HAP-1 (cell line): ENCODE data around the gene PPP2R5B.
"Not testable (repeated sequence)": the region's sequence is repeated elsewhere in the genome, so short reads cannot be mapped to it uniquely, and the experiment has no call there.

Experiments
- DNase-seq, 2 experiments: peaks; one replicate each; pipeline ENCODE4 v3.0.0-alpha.2; 2016 to 2020; ENCODE audit warnings: low spot score in 2 of 2
- H3K27me3 ChIP-seq: fragments of 250-450 bp; sonication (Bioruptor Pico); 2 replicates; pipeline ENCODE4 v1.5.1; 2020; ENCODE audit warnings: low read depth, mild to moderate bottlenecking, moderate library complexity
- H3K36me3 ChIP-seq: fragments of 250-450 bp; sonication (Bioruptor Pico); replicated peaks from 2 replicates; pipeline ENCODE4 v1.5.1; 2020; ENCODE audit warnings: mild to moderate bottlenecking
- H3K4me1 ChIP-seq: fragments of 250-450 bp; sonication (Bioruptor Pico); 2 replicates; pipeline ENCODE4 v1.5.1; 2020; ENCODE audit warnings: mild to moderate bottlenecking
- H3K4me3 ChIP-seq: fragments of 250-450 bp; sonication (Bioruptor Pico); 2 replicates; pipeline ENCODE4 v1.5.1; 2020; ENCODE audit warnings: mild to moderate bottlenecking, moderate library complexity
- H3K9me3 ChIP-seq: fragments of 250-450 bp; sonication (Bioruptor Pico); 2 replicates; pipeline ENCODE4 v1.5.1; 2020; ENCODE audit warnings: mild to moderate bottlenecking, moderate library complexity
- in situ Hi-C: fragments of 300-500 bp; cut with MboI; formaldehyde crosslinking; loops from 3 replicates; pipeline ENCODE4 v1.14.3; 2020; ENCODE audit warnings: low sequenced_read_pairs, inconsistent platforms, mixed read lengths

PPP2R5B gene

DNA sequence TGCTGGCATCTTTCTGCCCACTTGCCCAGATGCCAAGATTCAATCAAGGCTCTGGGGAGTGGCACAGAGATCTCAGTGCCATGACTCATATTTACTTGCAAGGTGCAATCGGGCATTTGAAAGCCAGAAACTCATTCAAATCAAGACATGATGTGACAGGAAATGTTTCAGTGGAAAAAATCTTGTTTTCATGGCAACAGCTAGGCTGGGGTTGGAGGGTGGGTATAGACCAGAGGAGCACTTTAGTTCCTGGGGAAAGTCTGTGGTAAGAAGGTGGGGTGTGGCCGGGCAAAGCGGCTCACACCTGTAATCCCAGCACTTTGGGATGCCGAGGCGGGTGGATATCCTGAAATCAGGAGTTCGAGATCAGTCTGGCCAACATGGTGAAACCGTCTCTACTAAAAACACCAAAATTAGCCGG is 46.3 kb downstream of the PPP2R5B start:
- Histone ChIP-seq H3K27me3 (no peaks in the 10 kb centered on the region), H3K9me3 (no peaks in the 10 kb centered on the region), H3K36me3 (no peaks in the 10 kb centered on the region), H3K4me1 (no peaks in the 10 kb centered on the region), H3K4me3 (no peak overlapping the region)
- in situ Hi-C loops: no loop called here
- DNase-seq: no peak

DNA sequence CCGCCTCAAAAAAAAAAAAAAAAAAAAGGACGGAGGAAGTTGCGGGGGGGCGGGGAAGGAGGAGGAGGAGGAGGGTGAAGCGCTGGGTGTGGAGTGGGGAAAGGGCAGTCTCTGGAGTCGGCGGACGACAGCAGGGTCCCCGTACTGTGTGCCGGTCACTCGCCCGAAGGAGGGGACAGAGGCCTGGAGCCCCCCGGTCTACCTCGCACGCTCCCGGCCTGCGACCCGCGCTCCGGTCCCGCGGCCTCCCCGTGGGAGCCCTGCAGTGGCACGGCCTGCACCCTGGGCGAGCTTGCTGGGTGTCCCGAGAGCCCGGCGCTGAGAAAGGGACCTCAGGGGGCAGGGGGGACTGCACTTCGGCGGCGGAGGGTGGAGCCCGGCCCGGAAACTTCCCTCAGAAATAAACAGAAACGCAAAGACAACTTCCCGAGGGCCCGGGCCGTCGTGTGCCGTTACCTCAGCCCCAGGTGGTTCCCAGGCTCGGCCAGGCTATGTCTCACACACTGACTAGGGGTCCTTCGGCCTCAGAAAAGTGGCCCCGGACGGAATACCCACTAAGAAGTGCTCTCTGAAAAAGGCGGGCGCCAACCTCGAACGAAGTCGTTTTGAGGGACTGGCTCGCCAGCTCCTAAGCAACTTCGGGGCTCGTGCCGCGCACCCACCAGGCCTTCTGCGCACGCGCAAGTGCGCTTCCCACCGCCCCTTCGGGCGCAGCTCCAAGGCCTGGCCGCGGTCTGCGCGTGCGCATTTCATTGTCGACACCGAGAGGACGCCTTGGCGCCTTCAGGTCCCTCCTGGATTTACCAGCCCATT is 47.1 kb downstream of the PPP2R5B start, which contains the start of gene MAJIN:
TSS of gene MAJIN (minus strand) at position 688 of the 813 bp plus-strand sequence. CDS start 12,703 bp downstream, outside the sequence.
- no peak within 1 kb of the TSS for H3K4me3 ChIP-seq

DNA sequence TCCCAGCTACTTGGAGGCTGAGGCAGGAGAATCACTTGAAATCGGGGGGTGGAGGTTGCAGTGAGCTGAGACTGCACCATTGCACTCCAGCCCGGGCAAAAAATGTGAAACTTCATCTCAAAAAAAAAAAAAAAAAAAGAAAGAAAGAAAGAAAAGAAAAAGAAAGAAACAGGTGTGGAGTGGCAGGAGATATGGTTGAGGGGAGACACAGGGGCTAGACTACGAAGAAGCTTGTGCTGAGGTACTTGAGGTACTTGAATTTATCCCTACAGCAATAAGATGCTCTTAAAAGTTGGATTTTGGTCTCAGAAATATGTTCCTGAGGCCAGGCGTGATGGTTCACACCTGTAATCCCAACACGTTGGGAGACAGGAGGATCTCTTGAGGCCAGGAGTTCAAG is 49.6 kb downstream of the PPP2R5B start:
- Histone ChIP-seq H3K27me3 (no peaks in the 10 kb centered on the region), H3K36me3 (no peaks in the 10 kb centered on the region), H3K9me3 (no peaks in the 10 kb centered on the region), H3K4me3 (no peak overlapping the region), H3K4me1 (no peaks in the 10 kb centered on the region)
- DNase-seq: no peak
- in situ Hi-C loops: no loop called here

More for the DNA sequence above, 47.1 kb downstream of the PPP2R5B start, which contains the start of gene MAJIN:
- in situ Hi-C loops: no loop called here
- no peak for DNase-seq
- no peaks in the 10 kb centered on the region for H3K9me3 ChIP-seq
- H3K27me3 ChIP-seq: no peaks in the 10 kb centered on the region
- no peaks in the 10 kb centered on the region for H3K36me3 ChIP-seq
- H3K4me1 ChIP-seq: no peaks in the 10 kb centered on the region

DNA sequence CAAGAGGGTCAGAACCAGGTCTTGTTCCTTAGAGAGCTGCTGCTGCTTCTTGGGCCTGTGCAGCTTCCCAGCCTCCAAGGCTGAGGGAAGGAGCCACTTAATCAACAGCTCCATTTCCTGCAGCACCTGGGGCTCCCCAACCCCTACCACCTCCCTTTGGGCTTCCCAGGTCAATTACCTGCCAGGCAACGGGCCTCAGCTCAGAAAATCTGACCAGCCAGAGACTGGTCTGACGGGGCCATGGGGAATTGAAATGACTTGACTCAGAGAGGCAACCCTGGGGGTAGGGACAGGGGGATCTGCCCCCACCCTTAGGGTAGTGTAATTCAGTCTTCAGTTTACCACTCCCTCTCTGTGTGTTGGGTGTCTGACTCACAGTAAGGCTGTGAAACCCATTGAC is 52.2 kb downstream of the PPP2R5B start:
- H3K4me1 ChIP-seq: no peaks in the 10 kb centered on the region
- no peaks in the 10 kb centered on the region for H3K9me3 ChIP-seq
- DNase-seq: no peak
- H3K27me3 ChIP-seq: peaks cover 10% of the 10 kb centered on the region; the same call in 1 of the 2 replicates
- in situ Hi-C loops: no loop called here
- H3K4me3 ChIP-seq: no peak overlapping the region
- no peaks in the 10 kb centered on the region for H3K36me3 ChIP-seq

DNA sequence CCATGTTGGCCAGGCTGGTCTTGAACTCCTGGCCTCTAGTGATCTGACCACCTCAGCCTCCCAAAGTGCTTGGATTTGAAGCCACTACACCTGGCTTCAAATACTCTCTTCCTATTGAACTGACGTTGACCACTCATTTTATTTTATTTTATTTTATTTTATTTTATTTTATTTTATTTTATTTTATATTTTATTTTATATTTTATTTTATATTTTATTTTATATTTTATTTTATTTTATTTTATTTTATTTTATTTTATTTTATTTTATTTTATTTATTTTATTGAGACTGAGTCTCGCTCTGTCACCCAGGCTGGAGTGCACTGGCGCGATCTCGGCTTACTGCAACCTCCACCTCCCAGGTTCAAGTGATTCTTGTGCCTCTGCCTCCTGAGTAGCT is 58.9 kb downstream of the PPP2R5B start:
- H3K9me3 ChIP-seq, H3K4me3 ChIP-seq, H3K36me3 ChIP-seq, DNase-seq, H3K4me1 ChIP-seq, in situ Hi-C loops: not testable (repeated sequence)
- peaks cover 11% of the 10 kb centered on the region; the same call in 1 of the 2 replicates for H3K27me3 ChIP-seq
